ENCODE measurements around the gene ATP13A3.

ATP13A3 gene

GRCh38 chr3:194475138-194475932, 11.5 kb downstream of the ATP13A3 start:
- DNase-seq (ENCODE audit: low read depth) = no peak
- TF ChIP-seq CTCF (IDR thresholded peaks at IDR 0.05; ENCODE audit: low read depth, low read length, missing control alignments) = no peak
- H3K4me3 ChIP-seq (ENCODE audit: low read depth, low read length) = no peak overlapping the region

GRCh38 chr3:194474675-194475074, 12.1 kb downstream of the ATP13A3 start:
- H3K4me3 ChIP-seq (ENCODE audit: low read depth, low read length) = no peak overlapping the region
- no peak for TF ChIP-seq CTCF (IDR thresholded peaks at IDR 0.05; ENCODE audit: low read depth, low read length, missing control alignments)
- DNase-seq (ENCODE audit: low read depth) = no peak

- no peak overlapping the region for H3K4me3 ChIP-seq (ENCODE audit: low read depth, low read length)
- DNase-seq (ENCODE audit: low read depth) = no peak
Observed at GRCh38 chr3:194472290-194472920, 14.4 kb downstream of the ATP13A3 start.

GRCh38 chr3:194471863-194472262, 14.9 kb downstream of the ATP13A3 start:
- TF ChIP-seq CTCF (IDR thresholded peaks at IDR 0.05; ENCODE audit: low read depth, low read length, missing control alignments) = no peak
- H3K4me3 ChIP-seq (ENCODE audit: low read depth, low read length) = no peak overlapping the region
- no peak for DNase-seq (ENCODE audit: low read depth)

More at GRCh38 chr3:194472290-194472920, 14.4 kb downstream of the ATP13A3 start:
- TF ChIP-seq CTCF (IDR thresholded peaks at IDR 0.05; ENCODE audit: low read depth, low read length, missing control alignments) = peak; percentile 91

GRCh38 chr3:194470615-194471014, 16.2 kb downstream of the ATP13A3 start:
- H3K4me3 ChIP-seq (ENCODE audit: low read depth, low read length) = no peak overlapping the region
- no peak for TF ChIP-seq CTCF (IDR thresholded peaks at IDR 0.05; ENCODE audit: low read depth, low read length, missing control alignments)
- DNase-seq (ENCODE audit: low read depth) = no peak

- TF ChIP-seq CTCF (IDR thresholded peaks at IDR 0.05; ENCODE audit: low read depth, low read length, missing control alignments) = no peak
- DNase-seq (ENCODE audit: low read depth) = no peak
Observed at GRCh38 chr3:194469977-194470376, 16.8 kb downstream of the ATP13A3 start.

More at GRCh38 chr3:194469977-194470376, 16.8 kb downstream of the ATP13A3 start:
- H3K4me3 ChIP-seq (ENCODE audit: low read depth, low read length) = no peak overlapping the region

Data from GM12864 (cell line).